ENCODE measurements around the gene FEM1A. TPM values are rescaled to one million over a fixed set of nuclear protein-coding genes. Genes with fewer than 3 reads are reported as not detected.
"Not testable (repeated sequence)": the region's sequence is repeated elsewhere in the genome, so short reads cannot be mapped to it uniquely, and the experiment has no call there.

Gene FEM1A
- total RNA-seq, 1 donor from 2014 or later: 17.9 TPM

- no peak overlapping the region for H3K4me3 Mint-ChIP-seq
- DNase-seq (no peak), ATAC-seq (ENCODE audit: low read depth) (no peak)
- H3K27me3 Mint-ChIP-seq: peaks cover 11% of the 10 kb centered on the region
- peaks cover 4% of the 10 kb centered on the region for H3K9me3 Mint-ChIP-seq
- POLR2A ChIA-PET: no interaction called here
- H3K4me1 Mint-ChIP-seq: no peaks in the 10 kb centered on the region
- intact Hi-C loops (cut with micrococcal nuclease): no loop called here
- H3K36me3 Mint-ChIP-seq (ENCODE audit: low read depth): peaks cover 2% of the 10 kb centered on the region
- H3K27ac Mint-ChIP-seq: no peak overlapping the region
- CTCF ChIA-PET: no interaction called here
- TF ChIP-seq, protein P1, sequence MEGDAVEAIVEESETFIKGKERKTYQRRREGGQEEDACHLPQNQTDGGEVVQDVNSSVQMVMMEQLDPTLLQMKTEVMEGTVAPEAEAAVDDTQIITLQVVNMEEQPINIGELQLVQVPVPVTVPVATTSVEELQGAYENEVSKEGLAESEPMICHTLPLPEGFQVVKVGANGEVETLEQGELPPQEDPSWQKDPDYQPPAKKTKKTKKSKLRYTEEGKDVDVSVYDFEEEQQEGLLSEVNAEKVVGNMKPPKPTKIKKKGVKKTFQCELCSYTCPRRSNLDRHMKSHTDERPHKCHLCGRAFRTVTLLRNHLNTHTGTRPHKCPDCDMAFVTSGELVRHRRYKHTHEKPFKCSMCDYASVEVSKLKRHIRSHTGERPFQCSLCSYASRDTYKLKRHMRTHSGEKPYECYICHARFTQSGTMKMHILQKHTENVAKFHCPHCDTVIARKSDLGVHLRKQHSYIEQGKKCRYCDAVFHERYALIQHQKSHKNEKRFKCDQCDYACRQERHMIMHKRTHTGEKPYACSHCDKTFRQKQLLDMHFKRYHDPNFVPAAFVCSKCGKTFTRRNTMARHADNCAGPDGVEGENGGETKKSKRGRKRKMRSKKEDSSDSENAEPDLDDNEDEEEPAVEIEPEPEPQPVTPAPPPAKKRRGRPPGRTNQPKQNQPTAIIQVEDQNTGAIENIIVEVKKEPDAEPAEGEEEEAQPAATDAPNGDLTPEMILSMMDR (IDR thresholded peaks at IDR 0.05): no peak
These were observed 10.7 kb upstream of the FEM1A start for GRCh38 chr19:4780860-4781259.

DNA sequence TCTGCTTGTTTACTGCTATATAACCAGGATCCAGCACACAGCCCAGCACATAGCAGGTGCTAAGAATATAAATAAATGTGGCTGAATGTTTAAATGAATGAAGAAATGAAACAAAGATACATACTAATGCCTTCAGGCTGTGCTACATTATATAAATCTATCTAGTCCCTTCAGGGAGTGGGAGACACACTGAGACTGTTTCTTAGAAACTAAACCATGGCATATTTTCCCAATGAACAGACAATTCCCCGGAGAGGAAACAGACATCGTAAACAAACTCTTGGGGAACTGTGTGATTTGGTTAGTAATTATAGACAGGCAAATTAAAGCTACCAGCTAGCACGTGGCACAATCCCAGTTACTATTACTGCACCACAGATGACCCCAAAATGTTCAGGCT lies 9.7 kb upstream of the FEM1A start:
- Mint-ChIP-seq H3K9me3 (peaks cover 4% of the 10 kb centered on the region), H3K27me3 (peaks cover 7% of the 10 kb centered on the region), H3K4me3 (no peak overlapping the region), H3K4me1 (no peaks in the 10 kb centered on the region), H3K36me3 (ENCODE audit: low read depth) (peaks cover 2% of the 10 kb centered on the region), H3K27ac (no peak overlapping the region)
- ChIA-PET POLR2A (interaction anchor here (1.1 kb wide), 1 partner anchor 10 kb away, joined by 3 read pairs; the partner anchor contains the start of gene FEM1A), CTCF (interaction anchor here (1.1 kb wide), 1 partner anchor 9 kb away, joined by 7 read pairs; the partner anchor contains the start of gene FEM1A)
- DNase-seq: no peak
- no peak for ATAC-seq (ENCODE audit: low read depth)
- intact Hi-C loops (cut with micrococcal nuclease): no loop called here
- TF ChIP-seq, protein P1 (IDR thresholded peaks at IDR 0.05): no peak

- H3K27me3 Mint-ChIP-seq; POLR2A ChIA-PET; ATAC-seq (ENCODE audit: low read depth); H3K36me3 Mint-ChIP-seq (ENCODE audit: low read depth); H3K27ac Mint-ChIP-seq; H3K4me3 Mint-ChIP-seq; H3K4me1 Mint-ChIP-seq; intact Hi-C loops (cut with micrococcal nuclease); H3K9me3 Mint-ChIP-seq; DNase-seq; CTCF ChIA-PET: not testable (repeated sequence)
These were observed 5.0 kb upstream of the FEM1A start for GRCh38 chr19:4786412-4787016.

DNA sequence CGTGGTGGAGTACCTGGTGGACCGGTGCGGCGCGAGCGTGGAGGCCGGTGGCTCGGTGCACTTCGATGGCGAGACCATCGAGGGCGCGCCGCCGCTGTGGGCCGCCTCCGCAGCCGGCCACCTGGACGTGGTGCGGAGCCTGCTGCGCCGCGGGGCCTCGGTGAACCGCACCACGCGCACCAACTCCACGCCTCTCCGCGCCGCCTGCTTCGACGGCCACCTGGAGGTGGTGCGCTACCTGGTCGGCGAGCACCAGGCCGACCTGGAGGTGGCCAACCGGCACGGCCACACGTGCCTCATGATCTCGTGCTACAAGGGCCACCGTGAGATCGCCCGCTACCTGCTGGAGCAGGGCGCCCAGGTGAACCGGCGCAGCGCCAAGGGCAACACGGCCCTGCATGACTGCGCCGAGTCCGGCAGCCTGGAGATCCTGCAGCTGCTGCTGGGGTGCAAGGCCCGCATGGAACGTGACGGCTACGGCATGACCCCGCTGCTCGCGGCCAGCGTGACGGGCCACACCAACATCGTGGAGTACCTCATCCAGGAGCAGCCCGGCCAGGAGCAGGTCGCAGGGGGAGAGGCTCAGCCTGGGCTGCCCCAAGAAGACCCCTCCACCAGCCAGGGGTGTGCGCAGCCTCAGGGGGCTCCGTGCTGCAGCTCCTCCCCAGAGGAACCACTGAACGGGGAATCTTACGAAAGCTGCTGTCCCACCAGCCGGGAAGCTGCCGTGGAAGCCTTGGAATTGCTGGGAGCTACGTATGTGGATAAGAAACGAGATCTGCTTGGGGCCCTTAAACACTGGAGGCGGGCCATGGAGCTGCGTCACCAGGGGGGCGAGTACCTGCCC lies 708 bp downstream of the FEM1A start:
- H3K27ac Mint-ChIP-seq: peak overlapping the region; percentile 50
- peaks cover 38% of the 10 kb centered on the region for H3K4me1 Mint-ChIP-seq
- intact Hi-C loops (cut with micrococcal nuclease): loop anchor here (5.0 kb wide), 3 partner anchors 235 to 1000 kb away; partner anchors contain the start of genes ANKRD24, DUS3L, SEMA6B and SIRT6
- not testable (repeated sequence) for H3K27me3 Mint-ChIP-seq; ATAC-seq (ENCODE audit: low read depth); H3K9me3 Mint-ChIP-seq
- DNase-seq: peak; percentile 32
- peak overlapping the region; percentile 79 for H3K4me3 Mint-ChIP-seq
- ChIA-PET POLR2A (interaction anchor here (0.9 to 3.2 kb wide), 7 partner anchors 10 to 124 kb away, joined by 3 to 46 read pairs (median 8); partner anchors contain the start of genes DPP9 and TICAM1), CTCF (interaction anchor here (1.3 to 2.3 kb wide), 5 partner anchors 10 to 176 kb away, joined by 5 to 50 read pairs (median 11); partner anchors contain the start of genes DPP9 and KDM4B)
- peaks cover 45% of the 10 kb centered on the region for H3K36me3 Mint-ChIP-seq (ENCODE audit: low read depth)

GRCh38 chr19:4792866-4793195 lies 1.3 kb downstream of the FEM1A start:
- peaks cover 45% of the 10 kb centered on the region for H3K36me3 Mint-ChIP-seq (ENCODE audit: low read depth)
- peak overlapping the region; percentile 50 for H3K27ac Mint-ChIP-seq
- not testable (repeated sequence) for DNase-seq; H3K9me3 Mint-ChIP-seq; H3K27me3 Mint-ChIP-seq; ATAC-seq (ENCODE audit: low read depth)
- ChIA-PET CTCF (interaction anchor here (2.3 kb wide), 1 partner anchor 59 kb away, joined by 50 read pairs; no protein-coding TSS in a partner anchor), POLR2A (interaction anchor here (3.2 kb wide), 1 partner anchor 68 kb away, joined by 46 read pairs; the partner anchor contains the start of gene DPP9)
- H3K4me1 Mint-ChIP-seq: peaks cover 38% of the 10 kb centered on the region
- intact Hi-C loops (cut with micrococcal nuclease): loop anchor here (5.0 kb wide), 3 partner anchors 236 to 999 kb away; partner anchors contain the start of genes ANKRD24, DUS3L, SEMA6B and SIRT6
- peak overlapping the region; percentile 79 for H3K4me3 Mint-ChIP-seq

DNA sequence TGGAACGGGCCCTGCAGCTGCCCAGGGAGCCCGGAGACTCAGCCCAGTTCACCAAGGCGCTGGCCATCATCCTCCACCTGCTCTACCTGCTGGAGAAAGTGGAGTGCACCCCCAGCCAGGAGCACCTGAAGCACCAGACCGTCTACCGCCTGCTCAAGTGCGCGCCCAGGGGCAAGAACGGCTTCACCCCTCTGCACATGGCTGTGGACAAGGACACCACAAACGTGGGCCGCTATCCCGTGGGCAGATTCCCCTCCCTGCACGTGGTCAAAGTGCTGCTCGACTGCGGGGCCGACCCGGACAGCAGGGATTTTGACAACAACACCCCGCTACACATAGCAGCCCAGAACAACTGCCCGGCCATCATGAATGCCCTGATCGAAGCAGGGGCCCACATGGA lies 1.7 kb downstream of the FEM1A start:
- H3K27ac Mint-ChIP-seq; ATAC-seq (ENCODE audit: low read depth); CTCF ChIA-PET; H3K27me3 Mint-ChIP-seq; H3K9me3 Mint-ChIP-seq; DNase-seq: not testable (repeated sequence)
- Mint-ChIP-seq H3K4me1 (peaks cover 38% of the 10 kb centered on the region), H3K4me3 (peak overlapping the region; percentile 79), H3K36me3 (ENCODE audit: low read depth) (peaks cover 47% of the 10 kb centered on the region)
- POLR2A ChIA-PET: interaction anchor here (0.6 kb wide), 1 partner anchor 63 kb away, joined by 4 read pairs; no protein-coding TSS in a partner anchor
- intact Hi-C loops (cut with micrococcal nuclease): loop anchor here (5.0 kb wide), 3 partner anchors 236 to 999 kb away; partner anchors contain the start of genes ANKRD24, DUS3L, SEMA6B and SIRT6

Measured in activated B cell treated with CpG ODN at 0.5 μM for 24 hours (primary cell).